WTC11 (cell line): Measurements from ENCODE around the gene SP3. TPM values are rescaled to one million over a fixed set of nuclear protein-coding genes. Genes with fewer than 3 reads are reported as not detected.

Source experiments
- ATAC-seq: fragments of 200-7000 bp; cut with Tn5 transposase; 2 replicates; pipeline ENCODE4 v1.10.0; 2021; ENCODE audit warnings: mild to moderate bottlenecking, moderate library complexity
- CTCF ChIA-PET: fragments of 300-600 bp; sonication (Branson Sonifier 250); formaldehyde crosslinking; loops from one replicate; lab custom pipeline; 2021; ENCODE audit warnings: antibody characterized with exemption; lab: Charles Lee
- POLR2A ChIA-PET: fragments of 350-600 bp; sonication (Branson Sonifier 250); formaldehyde crosslinking; loops from one replicate; lab custom pipeline; 2021; ENCODE audit warnings: antibody characterized with exemption; lab: Charles Lee
- DNase-seq: peaks from one replicate; pipeline ENCODE4 v3.0.0; 2021; ENCODE audit warnings: low spot score
- H3K27ac Mint-ChIP-seq: 2 replicates; pipeline ENCODE4 v1.8.0; 2021; ENCODE audit warnings: mixed read lengths
- H3K27me3 Mint-ChIP-seq: 2 replicates; pipeline ENCODE4 v1.8.0; 2021; ENCODE audit warnings: low read depth, mild to moderate bottlenecking, moderate library complexity, mixed read lengths
- H3K36me3 Mint-ChIP-seq: 2 replicates; pipeline ENCODE4 v1.8.0; 2021; ENCODE audit warnings: mixed read lengths
- H3K4me1 Mint-ChIP-seq: 2 replicates; pipeline ENCODE4 v1.8.0; 2022; ENCODE audit warnings: mixed read lengths
- H3K4me3 Mint-ChIP-seq: 2 replicates; pipeline ENCODE4 v1.8.0; 2021; ENCODE audit warnings: mild to moderate bottlenecking, moderate library complexity, mixed read lengths
- H3K9me3 Mint-ChIP-seq: 2 replicates; pipeline ENCODE4 v1.8.0; 2021; ENCODE audit warnings: mixed read lengths
- ATF2 ChIP-seq: sonication (generic); formaldehyde crosslinking; IDR thresholded peaks from 2 replicates; pipeline ENCODE4 v1.8.1; 2022; ENCODE audit warnings: low read depth, missing genetic modification reagents, borderline replicate concordance
- ELF4 ChIP-seq: sonication (generic); formaldehyde crosslinking; IDR thresholded peaks from 2 replicates; pipeline ENCODE4 v1.8.1; 2022; ENCODE audit warnings: low read depth, mild to moderate bottlenecking, moderate library complexity, missing genetic modification reagents
- FOXP4 ChIP-seq: sonication (generic); formaldehyde crosslinking; IDR thresholded peaks from 2 replicates; pipeline ENCODE4 v1.8.0; 2022; ENCODE audit warnings: mild to moderate bottlenecking, missing genetic modification reagents
- NR1H2 ChIP-seq: sonication (generic); formaldehyde crosslinking; IDR thresholded peaks from 2 replicates; pipeline ENCODE4 v1.9.0; 2021; ENCODE audit warnings: mild to moderate bottlenecking, moderate library complexity, missing genetic modification reagents
- PRRX2 ChIP-seq: fragments of 250-450 bp; sonication (Bioruptor Pico); IDR thresholded peaks from 2 replicates; pipeline ENCODE4 v1.8.0; 2021; ENCODE audit warnings: mild to moderate bottlenecking
- SOX15 ChIP-seq: fragments of 250-450 bp; sonication (Bioruptor Pico); IDR thresholded peaks from 2 replicates; pipeline ENCODE4 v1.9.0; 2021; ENCODE audit warnings: mild to moderate bottlenecking
- USF1 ChIP-seq: sonication (generic); formaldehyde crosslinking; IDR thresholded peaks from 2 replicates; pipeline ENCODE4 v1.8.0; 2022; ENCODE audit warnings: mild to moderate bottlenecking, missing genetic modification reagents
- ZBTB43 ChIP-seq: sonication (generic); formaldehyde crosslinking; IDR thresholded peaks from 2 replicates; pipeline ENCODE4 v1.8.1; 2023; ENCODE audit warnings: mild to moderate bottlenecking, missing genetic modification reagents
- ZNF121 ChIP-seq: sonication (generic); formaldehyde crosslinking; IDR thresholded peaks from 2 replicates; pipeline ENCODE4 v1.8.0; 2023; ENCODE audit warnings: missing genetic modification reagents
- ZNF263 ChIP-seq: sonication (generic); formaldehyde crosslinking; IDR thresholded peaks from 2 replicates; pipeline ENCODE4 v1.8.1; 2022; ENCODE audit warnings: low read depth, mild to moderate bottlenecking, moderate library complexity, missing genetic modification reagents
- total RNA-seq: library from RNA; stranded (reverse); gene quantifications from 3 replicates; pipeline ENCODE4 v1.2.3, GENCODE V29; 2021
- TF ChIP-seq, protein P1 (sequence below): sonication (generic); formaldehyde crosslinking; IDR thresholded peaks from 2 replicates; pipeline ENCODE4 v1.8.0; 2022; ENCODE audit warnings: mild to moderate bottlenecking, missing genetic modification reagents
- TF ChIP-seq, protein P2 (sequence below): fragments of 250-450 bp; sonication (Bioruptor Pico); IDR thresholded peaks from 2 replicates; pipeline ENCODE4 v1.9.0; 2021; ENCODE audit warnings: mild to moderate bottlenecking

SP3 gene
- total RNA-seq, 1 experiment from 2014 or later, result 88.5 TPM

DNA sequence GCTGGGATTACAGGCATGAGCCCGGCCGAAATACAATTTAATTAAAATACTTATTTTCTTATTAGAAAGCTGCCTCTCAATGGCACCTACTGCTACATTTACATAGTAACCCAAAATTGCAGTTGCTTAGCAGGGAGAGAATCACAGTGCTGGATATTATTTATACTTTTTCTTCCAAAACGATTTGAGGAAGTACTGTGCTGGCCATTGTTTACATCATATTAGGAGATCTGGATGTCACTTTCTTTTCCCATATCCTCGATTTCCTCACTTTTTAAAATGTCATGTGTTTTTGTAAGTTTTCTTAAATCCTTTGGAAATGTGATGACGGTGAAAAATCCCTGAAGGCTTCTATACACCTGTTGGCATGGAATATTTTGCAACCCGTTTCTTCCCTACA lies 3.4 kb upstream of the SP3 start:
- Mint-ChIP-seq H3K4me3 (no peak overlapping the region), H3K36me3 (no peaks in the 10 kb centered on the region), H3K27me3 (no peaks in the 10 kb centered on the region), H3K4me1 (peaks cover 46% of the 10 kb centered on the region), H3K9me3 (no peaks in the 10 kb centered on the region)
- CTCF ChIA-PET, result no interaction called here
- DNase-seq (no peak), ATAC-seq (no peak)
- TF ChIP-seq ATF2 (CRISPR knock-in tag) (no peak), USF1 (CRISPR knock-in tag) (no peak), ZNF263 (no peak)
- TF ChIP-seq, all 79 proteins: peak for 0
- H3K27ac Mint-ChIP-seq, result no peak overlapping the region
- POLR2A ChIA-PET, result no interaction called here

DNA sequence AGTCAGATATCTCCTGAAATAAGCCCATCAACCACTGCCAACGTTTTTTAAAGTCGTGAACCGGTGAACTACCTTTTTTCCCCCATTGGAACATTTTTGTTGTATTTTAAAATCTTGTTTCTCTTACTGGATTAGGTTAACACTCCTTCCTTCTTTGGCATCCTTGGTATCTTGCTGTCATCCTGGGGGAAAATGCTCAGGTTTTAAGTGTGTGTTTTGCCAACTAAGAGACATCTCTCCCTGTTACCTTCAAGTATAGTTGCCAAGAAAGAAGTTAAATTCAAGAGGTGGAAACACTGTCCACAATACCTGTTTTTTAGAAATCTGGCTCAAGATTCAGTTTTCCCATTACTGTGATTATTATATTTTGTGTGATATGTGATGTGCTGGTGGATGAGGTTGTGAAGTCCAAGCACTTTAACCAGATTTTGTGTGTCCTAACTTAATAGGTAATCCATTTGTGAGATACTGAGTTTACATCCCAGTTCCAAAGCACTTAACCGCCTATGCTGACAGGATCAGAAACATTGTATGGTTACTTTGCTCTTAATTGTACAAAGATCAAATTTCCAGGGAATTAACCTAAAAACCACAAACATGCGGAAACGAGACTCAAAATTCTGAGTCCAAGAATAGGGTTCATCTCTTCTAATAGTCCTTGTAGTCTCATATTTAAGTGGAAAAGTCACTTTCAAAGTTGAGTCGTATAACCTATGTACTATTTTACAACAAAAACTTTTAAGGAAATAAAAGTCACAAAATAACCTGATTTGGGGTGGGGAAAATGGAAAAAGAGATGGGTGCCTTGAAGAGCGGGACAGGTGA lies 1.3 kb upstream of the SP3 start:
- peaks cover 15% of the 10 kb centered on the region for H3K36me3 Mint-ChIP-seq
- ChIA-PET CTCF (interaction anchor here (0.6 to 1.0 kb wide), 2 partner anchors 74 kb away, joined by 3 read pairs; no protein-coding TSS in a partner anchor), POLR2A (interaction anchor here (0.9 to 1.0 kb wide), 2 partner anchors 58 to 85 kb away, joined by 3 to 4 read pairs; no protein-coding TSS in a partner anchor)
- H3K9me3 Mint-ChIP-seq, result no peaks in the 10 kb centered on the region
- TF ChIP-seq NR1H2, result no peak
- TF ChIP-seq SOX15 (CRISPR knock-in tag), result no peak
- no peak for TF ChIP-seq ZBTB43 (CRISPR knock-in tag)
- no peak for TF ChIP-seq PRRX2 (CRISPR knock-in tag)
- no peak for TF ChIP-seq ZNF121 (CRISPR knock-in tag)
- no peak for TF ChIP-seq FOXP4 (CRISPR knock-in tag)
- TF ChIP-seq, protein P1, sequence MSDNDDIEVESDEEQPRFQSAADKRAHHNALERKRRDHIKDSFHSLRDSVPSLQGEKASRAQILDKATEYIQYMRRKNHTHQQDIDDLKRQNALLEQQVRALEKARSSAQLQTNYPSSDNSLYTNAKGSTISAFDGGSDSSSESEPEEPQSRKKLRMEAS (CRISPR knock-in tag), result no peak
- no peak for TF ChIP-seq ELF4 (CRISPR knock-in tag)
- TF ChIP-seq ZNF263, result no peak
- TF ChIP-seq, protein P2, sequence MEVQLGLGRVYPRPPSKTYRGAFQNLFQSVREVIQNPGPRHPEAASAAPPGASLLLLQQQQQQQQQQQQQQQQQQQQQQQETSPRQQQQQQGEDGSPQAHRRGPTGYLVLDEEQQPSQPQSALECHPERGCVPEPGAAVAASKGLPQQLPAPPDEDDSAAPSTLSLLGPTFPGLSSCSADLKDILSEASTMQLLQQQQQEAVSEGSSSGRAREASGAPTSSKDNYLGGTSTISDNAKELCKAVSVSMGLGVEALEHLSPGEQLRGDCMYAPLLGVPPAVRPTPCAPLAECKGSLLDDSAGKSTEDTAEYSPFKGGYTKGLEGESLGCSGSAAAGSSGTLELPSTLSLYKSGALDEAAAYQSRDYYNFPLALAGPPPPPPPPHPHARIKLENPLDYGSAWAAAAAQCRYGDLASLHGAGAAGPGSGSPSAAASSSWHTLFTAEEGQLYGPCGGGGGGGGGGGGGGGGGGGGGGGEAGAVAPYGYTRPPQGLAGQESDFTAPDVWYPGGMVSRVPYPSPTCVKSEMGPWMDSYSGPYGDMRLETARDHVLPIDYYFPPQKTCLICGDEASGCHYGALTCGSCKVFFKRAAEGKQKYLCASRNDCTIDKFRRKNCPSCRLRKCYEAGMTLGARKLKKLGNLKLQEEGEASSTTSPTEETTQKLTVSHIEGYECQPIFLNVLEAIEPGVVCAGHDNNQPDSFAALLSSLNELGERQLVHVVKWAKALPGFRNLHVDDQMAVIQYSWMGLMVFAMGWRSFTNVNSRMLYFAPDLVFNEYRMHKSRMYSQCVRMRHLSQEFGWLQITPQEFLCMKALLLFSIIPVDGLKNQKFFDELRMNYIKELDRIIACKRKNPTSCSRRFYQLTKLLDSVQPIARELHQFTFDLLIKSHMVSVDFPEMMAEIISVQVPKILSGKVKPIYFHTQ (CRISPR knock-in tag), result no peak
- ATAC-seq, result no peak
- peaks cover 53% of the 10 kb centered on the region for H3K4me1 Mint-ChIP-seq
- H3K27me3 Mint-ChIP-seq, result no peaks in the 10 kb centered on the region; the same call in 1 of the 2 replicates
- DNase-seq, result no peak
- H3K4me3 Mint-ChIP-seq, result peak overlapping the region; percentile 96
- peak overlapping the region; percentile 98 for H3K27ac Mint-ChIP-seq
